ENCODE data around the gene STK24. TPM values are rescaled to one million over a fixed set of nuclear protein-coding genes. Genes with fewer than 3 reads are reported as not detected.
A peak's percentile ranks its signal among the peaks of the same experiment; 100 is the strongest.

STK24 gene
- total RNA-seq, 4 donors from 2014 or later, result 49.8 to 68.9 (median 57.0) TPM

- no peaks in the 10 kb centered on the region for H3K9me3 ChIP-seq
- no peak for DNase-seq (ENCODE audit: low spot score in 2 of 2)
- no peak overlapping the region for H3K27ac ChIP-seq
- no peak overlapping the region for H3K4me3 ChIP-seq
- H3K4me1 ChIP-seq, result peaks cover 0 to 53% (median 23%) of the 10 kb centered on the region in 4 donors
- TF ChIP-seq POLR2A (IDR thresholded peaks at IDR 0.05) (no peak), CTCF (IDR thresholded peaks at IDR 0.05) (no peak), EP300 (IDR thresholded peaks at IDR 0.05) (no peak)
- WGBS, 2 donors, result 86 to 91% methylated on average over 5 of the region's 5 CpGs
- H3K27me3 ChIP-seq, result no peaks in the 10 kb centered on the region
- H3K36me3 ChIP-seq, result peaks cover 0 to 47% (median 0%) of the 10 kb centered on the region in 3 donors
Measured at GRCh38 chr13:98448642-98448928, 128.3 kb downstream of the STK24 start.

- Histone ChIP-seq H3K9me3 (no peaks in the 10 kb centered on the region), H3K4me1 (peaks cover 0 to 48% (median 23%) of the 10 kb centered on the region in 4 donors), H3K27me3 (no peaks in the 10 kb centered on the region), H3K27ac (no peak overlapping the region), H3K36me3 (peaks cover 0 to 47% (median 0%) of the 10 kb centered on the region in 3 donors), H3K4me3 (no peak overlapping the region)
- TF ChIP-seq EP300 (IDR thresholded peaks at IDR 0.05) (no peak), CTCF (IDR thresholded peaks at IDR 0.05) (peak; percentile 39 to 61 (median 55))
- peak in 1 of 2 donors; percentile 66 for DNase-seq (ENCODE audit: low spot score in 2 of 2)
- WGBS, 2 donors, result 68 to 69% methylated on average over 28 of the region's 28 CpGs
Measured at GRCh38 chr13:98447881-98448641, 128.8 kb downstream of the STK24 start.

- H3K36me3 ChIP-seq, result peaks cover 0 to 38% (median 0%) of the 10 kb centered on the region in 3 donors
- peaks cover 0 to 40% (median 23%) of the 10 kb centered on the region in 4 donors for H3K4me1 ChIP-seq
- H3K27me3 ChIP-seq, result no peaks in the 10 kb centered on the region
- H3K27ac ChIP-seq, result no peak overlapping the region
- TF ChIP-seq EP300 (IDR thresholded peaks at IDR 0.05) (no peak), POLR2A (IDR thresholded peaks at IDR 0.05) (no peak), CTCF (IDR thresholded peaks at IDR 0.05) (no peak)
- H3K4me3 ChIP-seq, result no peak overlapping the region
- no peaks in the 10 kb centered on the region for H3K9me3 ChIP-seq
- DNase-seq (ENCODE audit: low spot score in 2 of 2), result no peak
- 83 to 85% methylated on average over 5 of the region's 5 CpGs for WGBS, 2 donors
Measured at GRCh38 chr13:98447130-98447529, 129.8 kb downstream of the STK24 start.

- H3K27ac ChIP-seq, result peak overlapping the region in 1 of 4 donors; percentile 76
- peaks cover 0 to 31% (median 18%) of the 10 kb centered on the region in 4 donors for H3K4me1 ChIP-seq
- no peaks in the 10 kb centered on the region for H3K9me3 ChIP-seq
- H3K36me3 ChIP-seq, result peaks cover 0 to 45% (median 0%) of the 10 kb centered on the region in 3 donors
- TF ChIP-seq POLR2A (IDR thresholded peaks at IDR 0.05), result no peak
- TF ChIP-seq EP300 (IDR thresholded peaks at IDR 0.05), result no peak
- no peak for TF ChIP-seq CTCF (IDR thresholded peaks at IDR 0.05)
- DNase-seq (ENCODE audit: low spot score in 2 of 2), result no peak
- H3K4me3 ChIP-seq, result no peak overlapping the region
- whole genome bisulfite sequencing, 2 donors, result 83 to 92% methylated on average over 7 to 11 of the region's 11 CpGs
- no peaks in the 10 kb centered on the region for H3K27me3 ChIP-seq
Measured at GRCh38 chr13:98446234-98446621, 130.7 kb downstream of the STK24 start.

Data from tibial nerve (tissue), 4 donors.